GM12872 (cell line): Measurements from ENCODE around the gene DYRK3.

ENCODE experiments used
- CTCF ChIP-seq: IDR thresholded peaks from 3 replicates; pipeline ENCODE4 v1.5.1; 2011; ENCODE audit warnings: low read depth, mild to moderate bottlenecking, low read length, moderate library complexity; ENCODE audit not compliant: insufficient read depth

The DYRK3 gene

GRCh38 chr1:206686478-206687249 lies 51.3 kb downstream of the DYRK3 start:
- TF ChIP-seq CTCF = no peak

GRCh38 chr1:206687251-206687914 lies 52.0 kb downstream of the DYRK3 start:
- no peak for TF ChIP-seq CTCF

GRCh38 chr1:206687915-206688442 lies 52.6 kb downstream of the DYRK3 start:
- no peak for TF ChIP-seq CTCF

GRCh38 chr1:206690516-206690915 lies 55.2 kb downstream of the DYRK3 start:
- TF ChIP-seq CTCF = no peak

- no peak for TF ChIP-seq CTCF
These were observed 56.3 kb downstream of the DYRK3 start for GRCh38 chr1:206691604-206692003.

- TF ChIP-seq CTCF = no peak
These were observed 57.7 kb downstream of the DYRK3 start for GRCh38 chr1:206693029-206693428.

- no peak for TF ChIP-seq CTCF
These were observed 58.3 kb downstream of the DYRK3 start for GRCh38 chr1:206693592-206693991.
